Measurements from ENCODE around the gene SRM.

GRCh38 chr1:11045428-11046269 is 14.2 kb downstream of the SRM start:
- no peak for TF ChIP-seq CTCF (conservative IDR thresholded peaks at IDR 0.05; ENCODE audit: low read length)
- no peak for TF ChIP-seq EZH2phosphoT487 (IDR thresholded peaks at IDR 0.05; ENCODE audit: borderline replicate concordance, low read depth, low read length)

All from OCI-LY7 (cell line).